Measurements from ENCODE around the gene STK10.

The STK10 gene

DNA sequence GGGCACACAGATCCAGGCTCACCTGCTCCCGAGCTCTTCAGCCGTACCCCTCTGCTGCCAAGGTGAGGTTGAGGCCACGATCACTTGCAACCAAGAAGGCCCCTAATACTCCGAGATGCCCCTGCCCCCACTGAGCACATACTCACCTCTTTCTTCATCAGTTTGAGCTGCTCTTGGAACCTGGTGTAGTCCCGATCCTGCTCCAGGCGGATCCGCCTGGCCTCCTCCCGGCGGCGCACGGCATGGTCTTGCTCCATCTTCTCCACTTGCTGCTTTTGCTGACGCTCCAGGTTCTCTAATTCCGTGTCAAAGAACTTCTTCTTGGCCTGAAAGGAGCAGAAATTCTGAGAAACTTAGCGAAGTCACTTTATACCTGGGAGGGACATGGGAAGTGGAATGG is 105.8 kb downstream of the STK10 start:
- DNase-seq, result no peak

DNA sequence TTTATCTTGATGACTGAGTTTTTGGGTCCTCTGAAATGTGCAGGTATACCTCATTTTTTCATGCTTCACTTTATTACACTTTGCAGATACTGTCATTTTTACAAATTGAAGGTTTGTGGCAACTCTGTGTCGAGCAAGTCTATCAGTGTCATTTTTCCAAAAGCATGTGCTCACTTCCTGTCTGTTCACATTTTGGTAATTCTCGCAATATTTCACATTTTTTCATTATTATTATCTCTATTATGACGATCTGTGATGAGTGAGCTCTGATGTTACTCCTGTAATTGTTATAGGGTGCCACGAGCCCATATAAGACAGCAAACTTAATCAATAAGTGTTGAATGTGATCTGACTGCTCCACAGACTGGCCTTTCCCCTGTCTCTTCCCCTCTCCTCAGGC is 108.1 kb downstream of the STK10 start:
- DNase-seq, result no peak

DNA sequence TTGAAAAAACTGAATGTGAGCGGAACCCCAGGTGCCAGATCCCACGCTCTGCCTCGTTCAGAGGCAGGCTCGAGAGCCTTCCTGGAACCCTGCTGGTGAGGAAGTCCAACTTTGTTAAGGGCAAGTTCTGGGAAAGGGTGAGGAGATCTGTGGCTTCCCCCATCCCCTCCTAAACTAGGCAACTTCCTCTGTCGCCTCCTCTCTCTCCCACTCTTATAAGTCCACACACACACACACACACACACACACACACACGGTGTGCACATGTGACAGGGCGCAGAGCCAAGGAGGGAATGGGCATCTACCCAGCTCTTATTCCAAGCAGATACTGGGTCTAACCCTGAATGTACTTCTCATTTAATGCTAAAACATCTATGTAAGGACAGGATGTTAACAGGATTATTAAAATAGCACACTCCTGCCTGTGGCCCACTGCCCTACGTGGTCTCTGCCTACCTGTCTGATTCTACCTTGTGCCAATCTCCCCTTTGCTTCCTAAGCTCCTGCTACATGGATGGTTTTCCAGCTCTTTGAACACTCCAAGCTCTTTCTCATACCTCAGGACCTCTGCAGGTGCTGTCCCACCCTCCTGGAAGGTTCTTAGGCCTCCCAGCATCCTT is 109.2 kb downstream of the STK10 start:
- no peak for DNase-seq

DNA sequence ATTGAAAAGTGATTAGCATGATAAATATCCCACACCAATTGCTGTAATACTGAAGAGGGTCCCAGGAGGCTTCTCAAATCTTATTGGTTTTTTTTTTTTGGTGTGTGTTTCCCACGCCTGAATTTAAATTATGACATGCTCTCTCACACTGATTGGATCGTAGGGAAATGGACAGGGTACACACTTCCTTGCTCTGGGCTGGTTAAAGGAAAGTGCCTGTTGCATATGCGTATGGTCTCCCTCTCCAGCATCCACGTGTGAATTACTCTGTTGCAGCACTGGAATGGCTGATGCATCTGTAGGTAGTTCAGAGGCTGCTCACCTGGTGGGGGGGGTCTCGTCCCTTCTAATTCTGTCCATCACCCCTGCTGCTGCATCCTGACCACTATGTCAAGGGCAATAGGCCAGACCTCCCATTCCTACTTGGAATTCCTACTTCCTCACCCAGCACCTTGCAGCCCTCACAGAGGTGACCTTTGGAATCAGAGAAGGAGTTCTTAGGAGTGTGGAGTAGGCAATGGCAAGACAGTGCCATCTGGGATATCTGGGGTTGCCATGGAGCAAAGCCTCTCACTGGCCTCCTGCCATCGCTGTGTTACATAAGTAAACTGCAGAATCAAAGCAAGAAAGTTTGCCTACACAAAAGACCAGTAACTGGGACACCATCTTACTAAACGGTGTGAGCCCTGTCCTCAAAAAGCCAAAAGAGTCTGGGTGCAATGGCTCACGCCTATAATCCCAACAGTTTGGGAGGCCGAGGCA is 110.2 kb downstream of the STK10 start:
- DNase-seq, result no peak

DNA sequence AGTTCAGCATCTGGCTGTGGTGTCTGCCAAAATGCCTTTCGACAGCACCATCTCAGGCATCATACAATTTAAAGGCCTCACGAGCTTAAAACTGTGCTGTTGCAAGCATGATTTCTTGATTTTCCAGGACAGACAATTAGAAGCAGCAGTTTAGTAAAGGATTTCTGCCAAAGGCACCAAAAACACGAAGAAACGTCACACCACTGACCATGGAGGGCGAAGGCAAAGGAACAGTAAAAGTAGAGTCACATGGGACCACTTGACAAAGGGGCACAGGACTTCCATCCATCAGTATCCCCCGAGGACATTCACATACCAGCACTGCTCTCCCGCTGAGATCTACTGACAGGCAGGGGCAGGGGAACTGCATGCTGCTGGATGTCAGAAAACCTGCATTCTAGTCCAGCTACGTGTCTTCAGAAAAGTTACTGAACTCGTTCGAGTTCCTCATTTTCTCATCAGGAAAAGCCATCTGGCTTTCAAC is 111.2 kb downstream of the STK10 start:
- DNase-seq, result no peak

DNA sequence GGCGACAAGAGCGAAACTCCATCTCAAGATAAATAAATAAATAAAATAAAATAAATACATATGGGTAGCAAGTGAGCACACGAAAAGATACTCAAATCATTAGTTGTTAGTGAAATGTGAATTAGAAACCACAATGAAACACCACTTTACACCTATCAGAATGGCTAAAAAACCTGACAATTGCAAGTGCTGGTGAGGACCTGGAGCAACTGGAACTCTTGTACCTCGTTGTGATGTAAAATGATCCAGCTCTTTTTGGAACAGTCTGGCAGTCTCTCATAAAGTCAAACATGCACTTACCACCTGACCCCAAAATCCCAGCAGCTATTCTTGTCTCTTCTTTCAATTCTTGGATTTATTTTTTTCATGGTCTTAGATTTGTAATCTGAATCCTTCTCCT is 112.4 kb downstream of the STK10 start:
- no peak for DNase-seq

DNA sequence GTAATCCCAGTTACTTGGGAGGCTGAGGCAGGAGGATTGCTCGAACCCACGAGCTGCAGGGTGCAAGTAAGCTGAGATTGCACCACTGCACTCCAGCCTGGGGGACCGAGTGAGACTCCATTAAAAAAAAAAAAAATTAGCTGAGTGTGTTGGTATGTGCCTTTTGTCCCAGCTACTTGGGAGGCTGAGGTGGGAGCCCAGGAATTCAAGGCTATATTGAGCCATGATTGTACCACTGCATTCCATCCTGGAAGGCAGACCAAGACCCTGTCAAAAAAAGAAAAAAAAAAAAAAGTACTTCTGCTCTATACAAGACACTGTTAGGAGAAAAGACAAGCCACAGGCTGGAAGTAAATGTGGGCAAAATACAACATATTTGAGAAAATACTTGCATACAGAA is 113.1 kb downstream of the STK10 start:
- DNase-seq, result no peak

DNA sequence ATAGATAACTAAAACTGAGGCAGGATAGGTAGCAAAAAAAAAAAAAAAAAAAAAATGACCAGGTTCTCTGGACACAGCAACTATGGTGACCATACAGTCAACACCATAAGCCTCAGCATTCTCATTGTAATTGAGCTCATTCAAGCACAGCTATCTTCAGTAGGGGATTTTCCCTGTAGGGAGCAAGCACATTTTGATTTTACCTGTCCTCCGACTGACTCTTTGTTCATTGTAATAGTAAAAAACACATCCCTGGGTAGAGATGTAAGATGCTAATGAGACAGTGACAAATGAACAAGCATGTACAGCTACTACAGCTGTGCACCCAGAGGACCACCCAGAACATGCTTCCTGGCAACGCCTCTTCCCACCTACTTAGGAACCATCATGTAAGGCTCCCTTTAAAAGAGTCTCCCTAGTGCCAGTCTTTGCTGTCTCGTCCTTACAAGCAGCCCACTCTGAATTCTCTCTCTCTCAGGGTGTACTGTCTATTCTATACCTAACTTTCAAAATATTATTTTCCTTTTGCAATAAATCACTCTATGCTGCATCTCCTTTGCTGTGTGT is 116.6 kb downstream of the STK10 start:
- DNase-seq, result no peak

DNA sequence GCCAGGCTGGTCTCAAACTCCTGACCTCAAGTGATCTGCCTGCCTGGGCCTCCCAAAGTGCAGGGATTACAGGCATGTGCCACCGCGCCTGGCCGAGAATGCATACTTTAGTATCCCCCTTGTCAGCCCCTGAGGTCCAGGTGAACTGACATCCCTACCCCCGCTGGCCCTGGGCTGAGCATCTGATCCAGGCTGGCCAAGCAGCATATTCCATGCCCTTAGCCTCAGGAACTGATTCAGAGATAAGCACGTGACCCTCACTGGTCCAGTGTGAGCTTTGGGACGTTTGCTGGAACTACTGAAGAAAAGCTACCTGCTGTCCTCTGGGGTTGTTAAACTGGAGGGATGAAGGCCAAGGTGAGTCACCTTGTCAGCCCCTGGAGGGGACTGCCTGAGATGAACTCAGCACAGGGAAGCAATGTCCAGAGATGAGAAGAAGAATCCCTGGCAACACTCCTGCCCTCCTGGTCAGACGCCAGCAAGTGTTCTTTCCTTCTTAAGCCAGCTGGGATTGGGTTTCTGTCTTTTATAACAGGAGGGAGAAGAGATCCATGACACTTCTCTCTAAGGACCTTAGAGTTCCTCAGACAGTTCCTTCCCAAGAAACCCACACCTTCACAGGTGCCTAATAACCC is 122.5 kb downstream of the STK10 start:
- DNase-seq, result no peak

DNA sequence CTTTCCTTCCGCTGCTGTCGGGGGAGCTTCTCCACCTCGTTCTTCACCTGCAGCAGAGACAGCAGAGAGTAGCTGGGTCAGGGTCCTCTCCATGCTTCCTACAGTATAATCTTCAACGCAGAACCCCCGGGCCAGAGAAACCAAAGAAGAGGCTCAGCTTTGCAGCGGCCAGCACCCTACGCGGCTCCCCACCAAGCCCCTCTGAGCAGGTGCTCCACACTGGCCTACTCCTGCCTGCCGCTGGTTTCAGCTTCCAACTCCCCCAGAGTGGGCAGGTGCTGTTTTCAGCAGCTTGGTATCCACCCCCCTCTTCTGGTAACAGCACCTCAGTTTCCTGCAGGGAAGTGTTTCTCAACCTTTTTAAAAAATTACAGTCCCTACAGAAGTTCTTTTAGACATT is 123.3 kb downstream of the STK10 start:
- no peak for DNase-seq

DNA sequence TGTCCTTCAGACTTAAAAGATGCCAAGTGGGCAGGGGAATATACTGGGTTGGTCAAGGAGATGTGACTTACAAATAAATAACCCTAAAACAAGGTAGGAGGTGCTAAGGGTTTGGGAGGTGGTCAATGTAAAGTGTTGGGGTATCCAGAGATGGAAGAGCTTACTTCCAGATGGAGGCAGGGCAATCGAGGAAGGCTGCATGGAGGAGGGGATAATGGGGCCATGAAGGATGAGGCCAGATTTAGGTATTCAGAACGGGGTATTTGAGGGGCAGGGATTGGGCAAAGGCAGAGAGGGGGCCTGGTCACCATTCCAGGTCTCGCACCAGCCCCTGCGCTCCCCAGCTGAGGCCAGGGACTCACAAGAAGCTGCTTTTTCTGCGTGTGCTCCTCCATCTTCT is 123.7 kb downstream of the STK10 start:
- no peak for DNase-seq

DNA sequence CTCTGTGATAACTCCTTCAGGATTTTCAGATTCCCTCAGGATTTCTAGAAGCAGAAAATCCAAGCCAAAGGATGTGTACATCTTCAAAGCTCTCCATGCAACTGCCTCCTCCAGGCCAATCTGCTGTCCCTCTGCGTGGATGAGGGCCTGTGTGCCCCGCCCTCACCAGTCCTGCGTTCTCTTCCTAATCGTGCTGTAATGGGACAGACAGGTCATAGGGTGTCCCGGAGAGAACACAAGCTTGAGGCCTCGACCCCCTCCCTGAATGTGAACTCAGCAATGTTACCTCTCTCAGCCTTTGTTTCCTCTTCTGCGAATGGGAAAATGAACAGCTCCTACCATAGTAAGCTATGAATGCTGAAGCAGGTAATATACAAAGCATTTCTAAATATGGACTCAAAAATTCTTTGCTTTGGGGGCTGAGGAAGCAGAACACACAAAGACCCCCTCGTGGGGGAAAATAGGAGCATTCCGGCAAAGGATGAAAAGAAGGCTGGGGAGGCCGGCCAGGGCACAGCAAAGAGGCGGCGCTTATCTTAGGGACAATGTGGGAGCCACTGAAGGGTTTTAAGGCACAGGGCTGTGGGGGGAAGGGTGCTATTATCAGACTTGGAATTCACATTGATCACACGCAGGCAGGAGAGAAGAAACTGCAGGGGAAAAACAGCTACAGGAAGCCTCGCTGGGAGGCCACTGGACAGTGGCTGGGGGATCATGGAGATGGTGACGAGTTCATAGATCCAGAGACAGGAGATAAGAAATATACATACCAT is 124.4 kb downstream of the STK10 start:
- DNase-seq, result no peak

DNA sequence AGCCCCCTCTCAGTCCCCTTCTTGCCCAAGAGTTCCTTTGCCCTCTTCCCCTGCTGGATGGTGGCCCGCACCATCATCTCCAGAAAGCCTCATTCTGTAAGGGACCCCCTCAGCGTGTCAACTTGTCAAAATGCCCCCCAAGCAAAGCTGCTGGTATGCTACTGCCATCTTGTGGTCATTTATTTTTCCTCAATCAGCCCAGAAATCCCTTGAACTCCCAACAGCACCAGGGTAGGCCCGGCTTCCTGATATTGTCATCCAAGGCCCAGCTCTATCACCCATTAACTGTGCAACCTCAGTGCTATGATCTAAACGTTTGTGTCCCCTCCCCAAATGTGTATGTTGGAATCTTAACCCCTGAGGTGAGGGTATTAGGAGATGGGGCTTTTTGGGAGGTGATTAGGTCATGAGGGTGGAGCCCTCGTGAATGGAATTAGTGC is 128.3 kb downstream of the STK10 start:
- no peak for DNase-seq

DNA sequence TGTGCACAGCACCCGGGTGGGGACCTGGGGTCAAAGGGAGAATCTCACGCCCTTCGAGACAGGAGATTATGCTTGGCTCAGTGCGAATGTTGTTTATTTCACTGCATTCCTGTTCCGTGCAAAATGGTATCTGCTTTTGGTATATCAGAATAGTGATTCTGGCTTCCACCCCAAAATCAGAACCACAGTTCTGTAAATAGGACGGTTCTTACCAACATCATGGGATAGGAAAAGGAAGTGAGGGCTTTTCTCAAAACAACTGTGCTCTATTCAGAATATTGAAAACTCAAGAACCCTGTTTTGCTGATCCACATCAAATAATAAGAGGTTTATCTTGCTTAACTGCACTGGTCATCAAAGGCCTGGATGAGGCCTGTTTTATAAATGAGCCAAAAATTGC is 129.9 kb downstream of the STK10 start:
- DNase-seq, result no peak

DNA sequence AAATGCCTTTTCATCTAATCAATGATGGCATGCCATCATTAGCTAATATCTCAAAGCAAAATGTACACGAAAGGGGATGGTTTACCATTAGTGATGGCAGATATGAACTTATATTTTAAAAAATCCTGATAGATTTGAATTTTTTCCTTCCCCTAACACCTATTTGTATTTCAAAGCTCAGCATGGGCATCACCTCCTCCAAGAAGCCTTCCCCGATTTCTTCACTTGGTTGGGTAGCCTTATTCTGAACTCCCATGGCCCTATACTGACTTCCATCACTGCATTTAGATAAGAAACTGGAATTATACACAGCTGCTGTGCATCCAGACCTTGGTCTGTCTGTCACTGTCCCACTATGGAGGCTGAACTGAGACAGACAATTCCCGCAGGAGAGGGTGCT is 132.0 kb downstream of the STK10 start:
- no peak for DNase-seq

DNA sequence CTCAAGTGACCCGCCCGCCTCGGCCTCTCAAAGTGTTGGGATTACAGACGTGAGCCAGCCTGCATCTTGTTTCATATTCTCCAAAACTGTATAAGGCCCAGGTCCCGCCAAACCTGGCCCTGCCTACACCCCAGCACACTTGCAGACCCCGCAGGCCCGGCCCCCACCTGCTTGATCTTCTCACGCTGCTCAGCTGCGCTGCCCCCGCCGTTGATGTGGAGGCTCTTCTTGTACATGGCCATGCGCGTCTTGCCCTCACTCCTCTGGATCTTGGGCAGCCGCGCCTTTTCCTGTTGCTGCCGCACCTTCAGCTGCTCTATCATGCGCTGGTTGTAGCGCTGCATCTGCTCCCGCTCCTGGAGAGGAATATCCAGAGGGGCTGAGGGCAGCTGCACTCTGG is 132.6 kb downstream of the STK10 start:
- DNase-seq, result no peak

DNA sequence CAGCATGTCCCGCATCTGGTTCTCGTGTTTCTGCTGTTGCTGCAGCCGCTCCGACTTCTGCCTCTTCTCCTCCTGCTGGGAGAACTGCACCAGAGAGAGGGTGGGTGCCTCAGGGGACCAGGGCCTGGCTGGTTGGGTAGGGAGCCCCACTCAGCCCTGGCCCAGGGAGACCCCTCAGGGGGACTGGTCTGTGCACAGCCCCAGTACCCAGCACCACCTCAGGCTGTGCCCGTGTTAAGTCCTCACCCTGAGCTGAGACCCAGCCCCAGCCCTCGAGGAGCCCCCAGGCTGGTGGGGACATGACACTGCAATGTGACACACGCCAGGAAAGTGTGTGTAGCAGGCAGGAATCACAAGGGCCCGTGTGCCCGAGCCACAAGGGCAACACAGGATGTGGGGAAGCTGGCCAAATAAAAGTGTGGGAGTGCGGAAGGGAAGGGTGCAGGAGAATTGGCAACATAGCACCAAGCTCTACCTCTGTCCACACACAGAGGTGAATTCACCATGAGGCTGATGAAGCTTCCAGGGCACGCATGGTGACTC is 133.3 kb downstream of the STK10 start:
- no peak for DNase-seq

DNA sequence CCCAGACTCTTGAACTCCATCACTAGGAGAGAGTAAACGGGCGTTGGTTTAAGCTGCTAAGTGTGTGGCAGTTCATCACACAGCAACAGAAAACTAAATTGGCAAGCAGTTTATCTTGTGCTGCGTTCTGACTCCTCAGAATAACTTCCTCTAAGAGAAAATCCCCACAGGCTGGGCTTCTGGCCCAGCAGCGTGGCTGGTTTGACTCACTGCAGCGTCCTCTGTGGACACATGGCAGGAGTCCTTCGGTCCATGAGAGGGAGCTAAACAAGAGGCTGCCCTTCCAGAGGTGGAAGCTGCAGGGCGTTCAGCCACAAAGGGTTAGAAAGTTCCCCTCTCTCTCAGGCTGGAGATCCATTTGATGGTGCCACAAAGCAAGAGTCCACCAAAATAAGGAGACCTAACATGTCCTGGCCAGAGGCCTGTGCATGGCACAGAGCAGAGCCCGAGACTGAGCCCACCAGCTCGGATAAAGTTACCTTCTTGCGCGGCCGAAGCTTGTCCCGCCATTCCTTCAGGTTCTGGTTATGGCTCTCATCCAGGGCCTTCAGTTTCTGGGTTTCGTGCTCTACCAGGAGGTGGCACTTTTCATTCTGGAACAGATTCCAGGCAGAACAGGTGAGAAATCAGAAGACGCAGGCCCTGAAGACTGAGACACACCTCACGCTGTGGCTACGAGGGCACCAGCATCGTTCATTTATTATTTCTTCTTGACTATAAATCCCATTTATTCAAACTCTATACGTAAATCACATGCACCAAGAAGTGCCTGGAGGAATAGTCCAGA is 135.4 kb downstream of the STK10 start:
- no peak for DNase-seq

DNA sequence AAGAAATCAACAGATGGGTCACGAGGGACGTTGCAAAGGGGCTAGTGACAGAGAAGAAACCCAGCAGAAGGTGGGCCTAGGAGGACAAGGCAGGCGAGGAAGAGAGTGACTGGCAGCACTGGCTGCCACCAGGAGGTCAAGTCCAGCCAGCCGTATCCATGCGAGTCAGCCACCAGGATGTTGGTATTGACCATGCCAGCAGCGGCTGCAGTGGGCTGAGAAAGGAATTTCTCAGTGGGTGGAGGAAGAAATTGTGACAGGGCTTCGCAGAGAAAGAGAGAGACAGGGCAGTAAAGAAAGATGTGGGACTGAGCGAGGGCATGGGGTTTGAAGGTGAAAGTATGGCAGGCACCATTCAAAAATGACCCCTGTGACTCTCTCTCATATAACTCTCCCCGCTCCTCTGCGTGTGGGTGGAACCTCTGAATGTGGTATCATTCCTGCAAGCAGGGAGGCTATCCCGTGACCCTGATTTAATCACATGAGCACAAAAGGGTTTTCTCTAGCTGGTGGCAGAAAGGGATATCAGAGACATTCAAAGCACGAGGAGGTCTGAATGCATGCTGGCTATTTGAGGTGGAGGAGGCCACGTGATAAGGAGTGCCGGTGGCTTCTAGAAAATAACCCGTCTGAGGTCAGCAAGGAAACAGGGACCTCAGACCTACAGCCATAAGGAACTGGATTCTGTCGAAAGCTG is 136.2 kb downstream of the STK10 start:
- DNase-seq, result no peak

DNA sequence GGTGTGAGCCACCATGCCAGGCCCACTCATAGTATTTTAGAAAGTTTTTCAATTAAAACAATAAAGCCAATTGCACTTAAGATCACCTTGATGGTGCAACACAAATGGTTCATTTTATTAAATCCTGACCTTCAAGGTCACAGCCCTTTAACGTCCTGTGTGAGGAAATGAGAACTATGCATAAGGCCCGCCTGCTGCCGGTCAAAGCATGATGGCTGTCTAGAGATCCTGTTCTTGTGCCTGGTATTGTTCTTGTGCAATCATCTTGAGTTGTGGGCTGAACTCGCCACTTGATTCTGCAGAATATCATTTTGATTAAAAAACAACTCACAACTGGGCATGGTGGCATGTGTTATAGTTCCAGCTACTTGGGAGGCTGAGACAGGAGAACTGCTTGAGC is 137.9 kb downstream of the STK10 start:
- no peak for DNase-seq

DNA sequence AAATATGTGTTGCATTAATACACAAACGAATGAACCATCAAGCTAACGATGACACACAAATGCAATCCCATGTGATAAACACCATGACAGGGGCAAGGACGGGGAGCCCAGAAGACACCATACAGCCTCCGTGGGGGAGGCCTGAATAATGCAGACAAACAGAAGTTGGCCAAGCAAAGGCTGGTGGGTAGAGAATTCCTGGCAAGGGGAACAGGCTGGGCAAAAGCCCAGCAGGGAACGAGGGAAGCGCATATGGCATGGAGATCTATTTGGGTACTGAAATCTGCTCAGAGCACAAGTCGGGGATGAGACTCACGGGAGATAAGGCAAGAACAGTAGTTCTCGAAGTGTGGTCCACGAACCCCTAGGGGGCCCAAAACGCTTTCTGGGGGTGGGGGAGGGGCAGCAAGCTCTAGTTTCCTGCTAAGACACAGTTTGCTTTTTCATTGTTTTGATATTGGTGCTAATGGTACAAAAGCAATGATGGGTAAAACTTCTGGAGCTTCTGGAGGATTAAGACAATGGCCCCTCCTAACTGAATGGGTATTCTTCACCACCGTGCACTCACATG is 138.7 kb downstream of the STK10 start:
- no peak for DNase-seq

All from NCI-H187 (cell line).